ENCODE results near the gene PROP1.
"Not testable (repeated sequence)": the region's sequence is repeated elsewhere in the genome, so short reads cannot be mapped to it uniquely, and the experiment has no call there.

PROP1 gene

GRCh38 chr5:177982072-177982727 is 13.8 kb downstream of the PROP1 start:
- no peak for DNase-seq

- DNase-seq = no peak
Observed at GRCh38 chr5:177981296-177982071, 14.6 kb downstream of the PROP1 start.

- no peak for DNase-seq
Observed at GRCh38 chr5:177980743-177981151, 15.3 kb downstream of the PROP1 start.

GRCh38 chr5:177977600-177977999 is 18.4 kb downstream of the PROP1 start:
- DNase-seq = not testable (repeated sequence)

GRCh38 chr5:177973066-177973635 is 22.9 kb downstream of the PROP1 start:
- no peak for DNase-seq

- no peak for DNase-seq
Observed at GRCh38 chr5:177972613-177973012, 23.4 kb downstream of the PROP1 start.

GRCh38 chr5:177972014-177972413 is 24.0 kb downstream of the PROP1 start:
- not testable (repeated sequence) for DNase-seq

GRCh38 chr5:177968661-177969211 is 27.3 kb downstream of the PROP1 start:
- no peak for DNase-seq

- DNase-seq = no peak
Observed at GRCh38 chr5:177967221-177967887, 28.7 kb downstream of the PROP1 start.

- no peak for DNase-seq
Observed at GRCh38 chr5:177966839-177967166, 29.2 kb downstream of the PROP1 start.

GRCh38 chr5:177966009-177966838 is 29.8 kb downstream of the PROP1 start:
- DNase-seq = no peak

GRCh38 chr5:177964471-177964870 is 31.6 kb downstream of the PROP1 start:
- DNase-seq = no peak

- no peak for DNase-seq
Observed at GRCh38 chr5:177963966-177964365, 32.1 kb downstream of the PROP1 start.

- DNase-seq = no peak
Observed at GRCh38 chr5:177959315-177959714, 36.7 kb downstream of the PROP1 start.

GRCh38 chr5:177958696-177959095 is 37.3 kb downstream of the PROP1 start:
- DNase-seq = no peak

- no peak for DNase-seq
Observed at GRCh38 chr5:177957241-177957640, 38.8 kb downstream of the PROP1 start.

- not testable (repeated sequence) for DNase-seq
Observed at GRCh38 chr5:177953101-177953500, 42.9 kb downstream of the PROP1 start.

GRCh38 chr5:177949656-177950055 is 46.4 kb downstream of the PROP1 start:
- not testable (repeated sequence) for DNase-seq

GRCh38 chr5:177949065-177949464 is 47.0 kb downstream of the PROP1 start:
- DNase-seq = not testable (repeated sequence)

- not testable (repeated sequence) for DNase-seq
Observed at GRCh38 chr5:177947912-177948311, 48.1 kb downstream of the PROP1 start.

GRCh38 chr5:177945601-177946283 is 50.3 kb downstream of the PROP1 start:
- DNase-seq = not testable (repeated sequence)

GRCh38 chr5:177945145-177945544 is 50.9 kb downstream of the PROP1 start:
- DNase-seq = not testable (repeated sequence)
